SJCRH30 (cell line): ENCODE data around the gene GPR42. TPM values are rescaled to one million over a fixed set of nuclear protein-coding genes. Genes with fewer than 3 reads are reported as not detected.
"Not testable (repeated sequence)": the region's sequence is repeated elsewhere in the genome, so short reads cannot be mapped to it uniquely, and the experiment has no call there.

Source experiments
- DNase-seq, 2 experiments: peaks; one replicate each; pipeline ENCODE4 v3.0.0-alpha.2; 2015 to 2020
- H3K27ac ChIP-seq: fragments of 250-450 bp; sonication (Bioruptor Pico); 2 replicates; pipeline ENCODE4 v1.5.1; 2020; ENCODE audit warnings: mild to moderate bottlenecking, moderate library complexity
- H3K27me3 ChIP-seq: fragments of 250-450 bp; sonication (Bioruptor Pico); 2 replicates; pipeline ENCODE4 v1.5.1; 2020; ENCODE audit warnings: mild to moderate bottlenecking, moderate library complexity
- H3K36me3 ChIP-seq: fragments of 250-450 bp; sonication (Bioruptor Pico); 2 replicates; pipeline ENCODE4 v1.5.1; 2020; ENCODE audit warnings: mild to moderate bottlenecking, moderate library complexity
- H3K4me1 ChIP-seq: fragments of 250-450 bp; sonication (Bioruptor Pico); 2 replicates; pipeline ENCODE4 v1.5.1; 2020; ENCODE audit warnings: mild to moderate bottlenecking, moderate library complexity
- H3K4me3 ChIP-seq: fragments of 250-450 bp; sonication (Bioruptor Pico); 2 replicates; pipeline ENCODE4 v1.5.1; 2020; ENCODE audit warnings: mild to moderate bottlenecking, moderate library complexity
- H3K9me3 ChIP-seq: fragments of 250-450 bp; sonication (Bioruptor Pico); replicated peaks from 2 replicates; pipeline ENCODE4 v1.5.1; 2020; ENCODE audit warnings: mild to moderate bottlenecking, moderate library complexity
- total RNA-seq: library from RNA; depleted of rRNA; stranded (reverse); fragments of >200 nt; shearing (Covaris generic); gene quantifications from 2 replicates; pipeline ENCODE4 v1.2.3, GENCODE V29; 2014

Gene GPR42
- total RNA-seq, 1 experiment from 2014 or later: not detected

DNA sequence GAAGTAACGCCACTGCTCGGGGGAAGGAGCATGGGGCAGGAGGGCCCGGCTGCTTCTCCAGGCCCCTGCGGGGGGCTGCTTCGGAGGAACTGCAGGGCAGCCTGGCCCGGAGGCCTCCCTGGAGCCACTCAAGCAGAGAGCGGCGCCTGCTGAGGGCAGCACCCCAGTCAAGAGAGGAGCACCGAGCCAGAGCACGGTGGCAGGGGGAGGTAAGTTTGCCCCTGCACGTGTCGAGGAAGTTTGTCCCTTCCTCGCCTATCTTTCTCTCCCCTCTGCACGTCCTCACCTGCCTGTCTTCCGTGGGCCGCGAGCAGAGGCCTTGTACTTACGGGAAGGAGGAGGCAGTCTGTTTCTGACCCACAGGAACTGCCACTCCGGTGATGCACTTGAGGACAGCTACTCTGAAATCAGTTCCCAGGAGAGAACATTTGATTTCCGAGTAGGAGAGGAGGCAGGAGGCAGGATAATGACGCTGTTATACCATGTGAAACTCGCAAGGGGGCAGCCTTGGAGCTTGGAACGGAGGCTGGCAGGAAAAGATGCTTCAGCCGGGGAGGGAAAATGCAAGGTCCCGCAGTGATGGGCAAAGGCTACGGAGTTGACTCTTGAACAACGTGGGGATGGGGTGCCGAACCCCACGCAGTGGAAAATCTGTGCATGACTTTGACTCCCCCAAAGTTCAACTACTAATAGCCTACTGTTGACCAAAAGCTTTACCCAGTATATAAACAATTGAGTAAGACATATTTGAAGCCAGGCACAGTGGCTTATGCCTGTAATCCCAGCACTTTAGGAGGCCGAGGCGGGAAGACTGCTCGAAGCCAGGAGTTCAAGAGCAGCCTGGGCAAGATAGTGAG lies 18.2 kb upstream of the GPR42 start:
- Histone ChIP-seq H3K9me3 (no peaks in the 10 kb centered on the region), H3K4me1 (no peaks in the 10 kb centered on the region), H3K27ac (no peak overlapping the region), H3K27me3 (peaks cover 6% of the 10 kb centered on the region; the same call in 1 of the 2 replicates), H3K36me3 (no peaks in the 10 kb centered on the region), H3K4me3 (no peak overlapping the region)
- peak; percentile 63 to 86 for DNase-seq

DNA sequence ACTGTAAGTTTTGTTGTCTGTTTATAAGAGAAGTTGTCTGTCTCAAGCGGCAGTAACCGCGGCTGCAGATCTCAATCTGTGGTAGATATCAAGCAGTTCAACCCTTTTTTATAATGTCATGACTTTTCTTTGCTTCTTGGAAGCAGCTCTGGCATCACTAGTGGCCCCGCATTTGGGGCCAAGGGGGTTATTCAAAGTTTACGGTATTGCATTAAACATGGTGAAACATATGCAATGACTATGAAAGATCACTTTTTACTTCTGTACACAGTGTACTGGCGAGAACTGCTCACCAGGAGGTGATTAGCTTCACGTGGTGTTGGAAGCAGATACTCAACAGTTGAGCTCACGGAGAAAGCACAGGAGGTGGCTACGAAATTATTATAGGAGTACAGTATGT lies 17.2 kb upstream of the GPR42 start:
- Histone ChIP-seq H3K27me3 (peaks cover 11% of the 10 kb centered on the region; the same call in 1 of the 2 replicates), H3K4me3 (no peak overlapping the region), H3K9me3 (no peaks in the 10 kb centered on the region), H3K27ac (no peak overlapping the region), H3K36me3 (no peaks in the 10 kb centered on the region), H3K4me1 (no peaks in the 10 kb centered on the region)
- DNase-seq: no peak

DNA sequence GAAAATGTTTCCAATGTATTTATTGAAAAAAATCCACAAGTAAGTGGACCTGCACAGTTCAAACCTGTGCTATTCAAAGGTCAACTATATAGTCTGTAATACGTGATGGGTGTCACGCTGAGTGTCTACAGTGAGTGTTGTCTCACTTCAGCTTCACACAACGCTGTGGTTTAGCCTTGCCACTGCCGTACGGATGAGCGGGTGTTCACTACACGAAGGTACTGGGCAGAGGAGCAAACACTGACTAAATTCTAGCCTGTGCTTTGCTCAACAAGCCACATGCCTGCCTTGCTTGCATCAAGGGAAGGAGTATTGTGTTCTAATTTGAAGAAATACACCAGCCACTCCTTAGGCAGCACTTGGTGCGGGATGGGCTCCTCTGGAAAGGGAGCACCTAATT lies 16.0 kb upstream of the GPR42 start:
- no peaks in the 10 kb centered on the region for H3K36me3 ChIP-seq
- DNase-seq: no peak

DNA sequence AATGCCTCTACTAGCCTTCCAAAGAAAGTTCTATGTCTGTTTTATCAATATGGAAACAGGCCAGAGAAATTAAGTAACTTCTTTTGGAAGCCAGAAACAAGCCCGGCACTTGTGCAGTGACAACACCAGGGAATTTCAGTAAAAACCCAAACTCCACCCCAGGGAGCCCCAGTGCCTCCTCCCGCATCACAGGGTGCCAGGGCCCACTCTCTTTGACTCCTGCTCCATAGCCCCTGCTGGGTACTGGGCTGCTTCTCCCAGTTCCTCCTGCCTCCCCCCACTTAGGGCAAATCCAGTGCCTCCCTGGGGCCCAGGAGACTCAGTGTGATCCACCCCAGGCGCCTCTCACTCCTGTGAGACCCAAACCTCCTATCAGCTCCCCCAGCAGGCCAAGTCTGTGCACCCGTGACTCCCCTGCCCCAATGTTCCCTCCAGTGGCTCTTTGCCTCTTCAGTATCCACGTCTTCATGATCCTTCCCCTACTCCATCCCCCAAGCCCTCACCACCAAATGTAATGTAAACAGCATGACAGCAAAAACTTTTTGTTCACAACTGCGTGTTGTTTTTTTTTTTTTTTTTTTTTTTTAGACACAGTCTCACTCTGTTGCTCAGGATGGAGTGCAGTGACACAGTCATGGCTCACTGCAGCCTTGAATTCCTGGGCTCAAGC lies 14.9 kb upstream of the GPR42 start:
- no peak for DNase-seq
- Histone ChIP-seq H3K36me3 (no peaks in the 10 kb centered on the region), H3K9me3 (no peaks in the 10 kb centered on the region), H3K27ac (no peak overlapping the region), H3K27me3 (peaks cover 11% of the 10 kb centered on the region; the same call in 1 of the 2 replicates), H3K4me3 (no peak overlapping the region), H3K4me1 (no peaks in the 10 kb centered on the region)

More for the DNA sequence above, 16.0 kb upstream of the GPR42 start:
- Histone ChIP-seq H3K9me3 (no peaks in the 10 kb centered on the region), H3K27ac (no peak overlapping the region), H3K4me1 (no peaks in the 10 kb centered on the region), H3K4me3 (no peak overlapping the region), H3K27me3 (peaks cover 11% of the 10 kb centered on the region; the same call in 1 of the 2 replicates)

DNA sequence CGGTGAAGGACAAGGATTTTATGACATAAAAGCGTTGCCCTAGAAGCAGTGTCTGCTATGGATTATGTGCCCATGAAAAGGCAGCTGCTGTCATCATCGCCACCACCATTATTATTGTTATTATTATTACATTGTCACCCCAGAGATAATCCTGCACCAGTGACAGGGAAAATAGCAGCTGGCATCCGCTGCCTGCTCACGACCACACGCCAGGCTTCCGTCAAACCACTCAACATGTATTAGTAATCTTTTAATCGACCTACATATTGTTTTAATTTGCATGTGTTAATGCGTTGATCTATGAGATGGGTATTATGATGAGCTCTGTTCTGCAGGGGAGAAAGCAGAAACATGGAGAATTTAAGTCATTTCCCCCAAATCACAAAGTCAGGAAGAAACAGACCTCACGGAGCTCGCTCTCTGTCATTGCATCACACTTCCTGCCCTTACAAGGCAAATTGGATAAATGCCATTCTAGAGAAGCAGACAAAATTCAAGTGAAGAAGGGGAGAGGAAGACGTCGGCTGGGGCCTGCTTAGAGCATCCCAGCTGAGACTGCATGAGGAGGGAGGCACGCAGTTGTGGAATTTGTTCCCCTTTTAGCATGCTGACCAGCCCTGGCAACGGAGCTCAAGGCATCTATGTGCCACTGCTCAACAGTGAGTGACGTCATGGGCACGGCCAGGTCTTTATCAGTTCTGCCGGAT lies 12.8 kb upstream of the GPR42 start, which contains the start of gene FFAR3:
Gene FFAR3, plus strand, starts transcription at position 594 of the 707 bp plus-strand sequence. CDS start 431 bp downstream, outside the sequence.
- H3K4me3 ChIP-seq: no peak within 1 kb of the TSS
- H3K27ac ChIP-seq: no peak within 1 kb of the TSS
- no peaks in the 10 kb centered on the region for H3K36me3 ChIP-seq
- H3K27me3 ChIP-seq: peaks cover 18% of the 10 kb centered on the region; the same call in 1 of the 2 replicates
- H3K9me3 ChIP-seq: no peaks in the 10 kb centered on the region
- no peaks in the 10 kb centered on the region for H3K4me1 ChIP-seq
- no peak for DNase-seq

DNA sequence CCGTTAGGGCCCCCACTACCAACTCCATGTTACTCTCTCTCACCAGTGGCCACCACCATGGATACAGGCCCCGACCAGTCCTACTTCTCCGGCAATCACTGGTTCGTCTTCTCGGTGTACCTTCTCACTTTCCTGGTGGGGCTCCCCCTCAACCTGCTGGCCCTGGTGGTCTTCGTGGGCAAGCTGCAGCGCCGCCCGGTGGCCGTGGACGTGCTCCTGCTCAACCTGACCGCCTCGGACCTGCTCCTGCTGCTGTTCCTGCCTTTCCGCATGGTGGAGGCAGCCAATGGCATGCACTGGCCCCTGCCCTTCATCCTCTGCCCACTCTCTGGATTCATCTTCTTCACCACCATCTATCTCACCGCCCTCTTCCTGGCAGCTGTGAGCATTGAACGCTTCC lies 12.0 kb upstream of the GPR42 start:
- H3K4me3 ChIP-seq, H3K4me1 ChIP-seq, H3K9me3 ChIP-seq, H3K36me3 ChIP-seq, DNase-seq, H3K27ac ChIP-seq: not testable (repeated sequence)
- H3K27me3 ChIP-seq: peaks cover 18% of the 10 kb centered on the region; the same call in 1 of the 2 replicates

DNA sequence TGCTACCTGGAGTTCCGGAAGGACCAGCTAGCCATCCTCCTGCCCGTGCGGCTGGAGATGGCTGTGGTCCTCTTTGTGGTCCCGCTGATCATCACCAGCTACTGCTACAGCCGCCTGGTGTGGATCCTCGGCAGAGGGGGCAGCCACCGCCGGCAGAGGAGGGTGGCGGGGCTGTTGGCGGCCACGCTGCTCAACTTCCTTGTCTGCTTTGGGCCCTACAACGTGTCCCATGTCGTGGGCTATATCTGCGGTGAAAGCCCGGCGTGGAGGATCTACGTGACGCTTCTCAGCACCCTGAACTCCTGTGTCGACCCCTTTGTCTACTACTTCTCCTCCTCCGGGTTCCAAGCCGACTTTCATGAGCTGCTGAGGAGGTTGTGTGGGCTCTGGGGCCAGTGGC lies 11.5 kb upstream of the GPR42 start:
- H3K27ac ChIP-seq, DNase-seq, H3K4me3 ChIP-seq, H3K4me1 ChIP-seq, H3K36me3 ChIP-seq, H3K9me3 ChIP-seq: not testable (repeated sequence)
- peaks cover 21% of the 10 kb centered on the region; the same call in 1 of the 2 replicates for H3K27me3 ChIP-seq

DNA sequence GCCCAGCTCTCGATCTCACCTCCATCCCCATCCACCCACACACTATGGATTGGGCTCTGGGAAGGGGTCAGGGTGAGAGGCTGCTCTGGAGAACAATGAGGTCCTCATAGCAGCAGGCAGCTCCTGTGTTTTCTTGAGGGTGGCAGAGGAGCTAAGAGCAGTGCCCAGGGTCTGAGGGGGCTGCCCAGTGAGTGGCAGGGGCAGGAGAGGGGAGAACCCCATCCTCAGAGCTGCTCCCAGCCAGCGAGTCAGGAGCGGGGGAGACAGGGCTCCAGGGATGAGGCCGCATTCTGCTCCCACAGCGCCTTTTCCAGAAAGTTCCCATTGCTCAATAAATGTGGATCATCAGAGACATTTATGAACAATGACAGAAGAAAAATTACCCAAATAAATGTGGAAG lies 10.8 kb upstream of the GPR42 start:
- H3K27ac ChIP-seq, H3K36me3 ChIP-seq, H3K4me3 ChIP-seq, H3K4me1 ChIP-seq, H3K9me3 ChIP-seq, DNase-seq: not testable (repeated sequence)
- peaks cover 21% of the 10 kb centered on the region; the same call in 1 of the 2 replicates for H3K27me3 ChIP-seq

DNA sequence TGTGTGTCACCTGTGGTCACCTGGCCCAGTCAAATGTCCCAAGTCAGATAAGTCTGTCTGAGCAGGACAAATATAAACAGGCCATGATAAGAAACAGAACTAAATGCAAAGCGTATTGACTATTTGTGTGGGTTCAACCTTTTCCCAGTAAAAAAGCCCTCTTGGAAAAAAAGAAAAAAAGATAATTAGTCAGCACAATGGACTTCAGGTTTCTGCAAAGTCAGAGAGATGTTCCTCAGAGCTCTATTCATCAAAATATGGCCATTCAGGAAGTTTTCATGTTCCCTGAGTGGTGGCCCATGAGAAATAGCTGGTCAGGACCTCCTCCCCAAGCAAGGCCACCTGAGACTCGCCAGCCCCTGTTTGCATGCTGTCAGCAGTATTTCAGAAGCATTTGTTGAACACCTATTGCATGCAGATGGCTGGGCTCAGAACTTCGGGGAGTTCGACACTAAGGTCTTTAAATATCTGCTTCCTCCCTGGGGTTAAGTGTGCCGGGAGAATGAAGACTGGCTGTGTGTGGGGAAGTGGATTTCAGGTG lies 9.9 kb upstream of the GPR42 start:
- H3K9me3 ChIP-seq: no peaks in the 10 kb centered on the region
- peaks cover 21% of the 10 kb centered on the region; the same call in 1 of the 2 replicates for H3K27me3 ChIP-seq
- no peaks in the 10 kb centered on the region for H3K4me1 ChIP-seq
- H3K36me3 ChIP-seq: no peaks in the 10 kb centered on the region
- no peak overlapping the region for H3K4me3 ChIP-seq
- H3K27ac ChIP-seq: no peak overlapping the region
- DNase-seq: no peak

DNA sequence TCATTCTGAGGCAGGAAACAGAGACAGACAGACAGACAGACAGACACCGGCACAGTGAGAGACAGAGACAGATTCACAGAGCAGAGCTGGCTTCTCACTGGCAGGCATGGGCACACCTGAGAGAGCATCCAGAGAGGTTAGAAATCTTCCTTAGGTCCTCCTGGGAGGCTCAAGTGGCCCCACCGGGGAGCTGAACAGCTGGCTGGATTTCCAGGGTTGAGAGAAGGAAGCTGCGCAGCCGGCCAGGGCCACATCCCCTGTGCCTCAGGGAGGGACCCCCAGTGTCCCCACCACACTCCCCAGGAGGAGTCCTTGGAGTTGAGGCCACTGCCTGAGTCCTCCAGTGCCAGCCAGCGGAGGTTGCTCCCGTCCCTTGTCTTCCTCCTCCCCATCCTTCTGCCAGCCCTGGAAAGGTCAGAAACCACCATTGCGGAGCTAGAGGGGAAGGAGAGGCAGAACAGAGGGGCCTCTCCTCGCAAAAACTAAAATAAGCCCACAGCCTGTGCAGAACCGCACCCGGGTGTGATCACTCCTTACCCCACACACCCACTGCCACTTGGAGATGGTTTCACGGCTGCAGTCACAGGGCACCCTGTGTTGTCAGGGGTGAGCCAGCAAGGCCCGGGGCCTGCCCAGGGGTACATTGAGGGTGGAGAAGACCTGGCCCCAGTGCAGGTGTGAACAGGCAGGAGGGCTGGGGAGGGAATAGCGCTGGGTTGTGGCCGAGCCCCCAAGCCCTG lies 8.4 kb upstream of the GPR42 start:
- H3K36me3 ChIP-seq: no peaks in the 10 kb centered on the region
- no peaks in the 10 kb centered on the region for H3K4me1 ChIP-seq
- no peak for DNase-seq
- no peak overlapping the region for H3K27ac ChIP-seq
- H3K27me3 ChIP-seq: peaks cover 20% of the 10 kb centered on the region; the same call in 1 of the 2 replicates
- no peak overlapping the region for H3K4me3 ChIP-seq
- H3K9me3 ChIP-seq: no peaks in the 10 kb centered on the region

DNA sequence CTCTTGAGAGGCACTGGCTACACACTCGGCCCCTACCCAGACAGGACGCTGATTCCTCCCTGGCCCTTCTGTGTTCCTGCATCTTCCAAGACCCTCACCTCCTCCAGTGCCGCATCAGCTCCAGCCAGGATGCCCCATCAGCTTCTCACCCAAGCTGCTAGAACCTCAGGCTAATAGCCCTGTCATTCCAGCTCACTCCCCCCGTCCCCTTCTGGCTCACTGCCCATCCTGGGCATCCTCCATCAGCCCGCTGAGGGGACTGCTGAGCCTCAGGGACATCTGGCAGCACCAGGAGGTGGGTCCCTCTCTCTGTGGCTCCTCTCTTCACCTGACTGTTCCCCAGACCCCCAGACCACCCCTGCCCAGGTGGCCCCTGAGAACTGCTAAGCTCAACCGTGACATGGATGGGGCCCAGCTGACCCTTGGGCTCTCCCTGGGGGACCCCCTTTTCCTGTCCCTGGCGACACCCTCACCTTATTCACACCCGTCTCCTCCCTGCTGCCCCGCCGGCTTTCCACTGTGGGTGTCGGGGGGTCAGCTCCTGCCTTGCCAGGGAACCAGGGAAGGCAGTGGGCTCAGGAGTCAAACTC lies 7.8 kb upstream of the GPR42 start:
- DNase-seq: no peak
- no peaks in the 10 kb centered on the region for H3K36me3 ChIP-seq
- no peak overlapping the region for H3K4me3 ChIP-seq
- H3K27me3 ChIP-seq: peaks cover 13% of the 10 kb centered on the region; the same call in 1 of the 2 replicates
- H3K27ac ChIP-seq: no peak overlapping the region
- H3K9me3 ChIP-seq: no peaks in the 10 kb centered on the region
- no peaks in the 10 kb centered on the region for H3K4me1 ChIP-seq

DNA sequence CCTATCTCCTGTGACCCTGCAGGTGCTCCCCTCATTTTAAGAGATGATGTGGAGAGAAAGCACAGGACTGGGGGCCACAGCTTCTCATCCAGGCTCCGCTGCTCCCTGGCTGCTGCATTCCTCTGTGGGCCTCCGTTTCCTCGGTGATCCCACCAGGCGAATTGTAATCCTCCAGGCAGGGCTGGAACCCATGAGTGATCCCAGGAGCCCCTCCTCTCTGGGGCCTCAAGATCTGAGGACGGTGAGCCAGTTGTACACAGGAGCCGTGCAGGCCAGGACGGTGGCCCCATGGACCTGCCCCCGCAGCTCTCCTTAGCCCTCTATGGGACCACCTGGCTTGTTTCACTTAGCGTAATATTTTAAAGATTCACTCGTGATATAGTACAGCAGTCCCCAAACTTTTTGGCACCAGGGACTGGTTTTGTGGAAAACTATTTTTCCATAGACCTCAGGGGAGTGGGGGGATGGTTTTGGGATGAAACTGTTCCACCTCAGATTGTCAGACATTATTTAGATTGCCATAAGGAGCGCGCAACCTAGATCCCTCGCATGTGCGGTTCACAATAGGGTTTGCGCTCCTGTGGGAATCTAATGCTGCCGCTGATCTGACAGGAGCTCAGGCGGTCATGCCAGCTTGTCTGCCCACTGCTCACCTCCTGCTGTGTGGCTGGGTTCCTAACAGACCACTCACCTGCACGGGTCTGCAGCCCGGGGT lies 7.0 kb upstream of the GPR42 start:
- H3K27me3 ChIP-seq: peaks cover 13% of the 10 kb centered on the region; the same call in 1 of the 2 replicates
- no peak for DNase-seq
- H3K36me3 ChIP-seq: no peaks in the 10 kb centered on the region
- no peak overlapping the region for H3K27ac ChIP-seq
- no peaks in the 10 kb centered on the region for H3K4me1 ChIP-seq
- no peaks in the 10 kb centered on the region for H3K9me3 ChIP-seq
- no peak overlapping the region for H3K4me3 ChIP-seq

DNA sequence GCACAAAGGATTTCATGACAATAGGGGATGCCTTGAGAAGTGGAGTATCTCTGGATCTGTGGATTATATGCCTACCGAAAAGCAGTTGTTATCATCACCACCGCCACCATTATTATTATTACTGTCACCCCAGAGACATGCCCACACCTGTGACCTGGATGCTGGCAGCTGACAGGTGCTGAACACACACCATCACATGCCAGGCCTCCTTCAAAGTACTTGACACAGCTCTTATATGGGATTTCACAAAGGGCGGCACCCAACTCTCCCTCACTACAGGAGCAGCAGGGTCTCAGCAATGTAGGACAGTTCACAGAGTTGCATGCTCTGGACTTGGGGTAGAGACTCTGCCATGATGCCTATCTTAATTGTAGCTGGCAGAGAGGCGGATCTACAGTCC lies 5.6 kb upstream of the GPR42 start:
- H3K27me3 ChIP-seq: peaks cover 13% of the 10 kb centered on the region; the same call in 1 of the 2 replicates
- no peaks in the 10 kb centered on the region for H3K4me1 ChIP-seq
- no peak for DNase-seq
- H3K9me3 ChIP-seq: no peaks in the 10 kb centered on the region
- H3K36me3 ChIP-seq: no peaks in the 10 kb centered on the region
- no peak overlapping the region for H3K4me3 ChIP-seq
- no peak overlapping the region for H3K27ac ChIP-seq
